Liver (tissue), 3 donors: ENCODE results near the gene FOXR1.

Source experiments
- CTCF ChIP-seq: fragments of 150-350 bp; IDR thresholded peaks from 2 replicates; pipeline ENCODE4 v1.5.1; 2017; ENCODE audit warnings: improper control_type of control experiment, low read depth, low read length; ENCODE audit not compliant: missing input control
- EGR1 ChIP-seq, 2 donors: IDR thresholded peaks; 2 replicates each; pipeline ENCODE4 v1.6.1; 2016 to 2018; ENCODE audit warnings: antibody characterized with exemption in 2 of 2, low read depth in 2 of 2
- GABPA ChIP-seq, 2 donors: IDR thresholded peaks in 1 of 2; conservative IDR thresholded peaks in 1 of 2; 2 replicates each; pipeline ENCODE4 v1.6.1; 2016; ENCODE audit warnings: antibody characterized with exemption in 2 of 2, mild to moderate bottlenecking in 1 of 2, moderate library complexity in 1 of 2
- HNF4G ChIP-seq: IDR thresholded peaks from 2 replicates; pipeline ENCODE4 v1.6.1; 2016; ENCODE audit warnings: antibody characterized with exemption
- JUND ChIP-seq, 2 donors: IDR thresholded peaks; 2 replicates each; pipeline ENCODE4 v1.6.1; 2016; ENCODE audit warnings: antibody characterized with exemption in 2 of 2
- MAX ChIP-seq: IDR thresholded peaks from 2 replicates; pipeline ENCODE4 v1.6.1; 2016; ENCODE audit warnings: antibody characterized with exemption
- RAD21 ChIP-seq, 2 donors: IDR thresholded peaks; 2 replicates each; pipeline ENCODE4 v1.6.1; 2016; ENCODE audit warnings: antibody characterized with exemption in 2 of 2, mild to moderate bottlenecking in 2 of 2
- REST ChIP-seq: IDR thresholded peaks from 2 replicates; pipeline ENCODE4 v1.6.1; 2016; ENCODE audit warnings: antibody characterized with exemption, mild to moderate bottlenecking
- SP1 ChIP-seq: IDR thresholded peaks from 2 replicates; pipeline ENCODE4 v1.6.1; 2018; ENCODE audit warnings: antibody characterized with exemption, mild to moderate bottlenecking
- TAF1 ChIP-seq: conservative IDR thresholded peaks from 2 replicates; pipeline ENCODE4 v1.6.1; 2016; ENCODE audit warnings: antibody characterized with exemption, mild to moderate bottlenecking
- YY1 ChIP-seq: IDR thresholded peaks from 2 replicates; pipeline ENCODE4 v1.6.1; 2016; ENCODE audit warnings: antibody characterized with exemption, mild to moderate bottlenecking
- ZBTB33 ChIP-seq: IDR thresholded peaks from 2 replicates; pipeline ENCODE4 v1.6.1; 2016; ENCODE audit warnings: antibody characterized with exemption
- donor health status: healthy.
- donor health status: healthy.

GRCh38 chr11:118948000-118948399, 23.6 kb upstream of the FOXR1 start:
- TF ChIP-seq CTCF (no peak), REST (no peak), GABPA (IDR thresholded peaks at IDR 0.05 in 1 of 2, conservative IDR thresholded peaks at IDR 0.05 in 1 of 2) (no peak), ZBTB33 (no peak), RAD21 (IDR thresholded peaks at IDR 0.05) (no peak), TAF1 (no peak), JUND (IDR thresholded peaks at IDR 0.05) (no peak), SP1 (no peak), MAX (no peak), EGR1 (IDR thresholded peaks at IDR 0.05; ENCODE audit: low read depth in 2 of 2) (no peak), YY1 (no peak), HNF4G (no peak)
